Measurements from ENCODE around the gene NTN4.
"Not testable (repeated sequence)": the region's sequence is repeated elsewhere in the genome, so short reads cannot be mapped to it uniquely, and the experiment has no call there.

The NTN4 gene

GRCh38 chr12:95796225-95796981, 5.8 kb upstream of the NTN4 start:
- DNase-seq, result no peak

DNA sequence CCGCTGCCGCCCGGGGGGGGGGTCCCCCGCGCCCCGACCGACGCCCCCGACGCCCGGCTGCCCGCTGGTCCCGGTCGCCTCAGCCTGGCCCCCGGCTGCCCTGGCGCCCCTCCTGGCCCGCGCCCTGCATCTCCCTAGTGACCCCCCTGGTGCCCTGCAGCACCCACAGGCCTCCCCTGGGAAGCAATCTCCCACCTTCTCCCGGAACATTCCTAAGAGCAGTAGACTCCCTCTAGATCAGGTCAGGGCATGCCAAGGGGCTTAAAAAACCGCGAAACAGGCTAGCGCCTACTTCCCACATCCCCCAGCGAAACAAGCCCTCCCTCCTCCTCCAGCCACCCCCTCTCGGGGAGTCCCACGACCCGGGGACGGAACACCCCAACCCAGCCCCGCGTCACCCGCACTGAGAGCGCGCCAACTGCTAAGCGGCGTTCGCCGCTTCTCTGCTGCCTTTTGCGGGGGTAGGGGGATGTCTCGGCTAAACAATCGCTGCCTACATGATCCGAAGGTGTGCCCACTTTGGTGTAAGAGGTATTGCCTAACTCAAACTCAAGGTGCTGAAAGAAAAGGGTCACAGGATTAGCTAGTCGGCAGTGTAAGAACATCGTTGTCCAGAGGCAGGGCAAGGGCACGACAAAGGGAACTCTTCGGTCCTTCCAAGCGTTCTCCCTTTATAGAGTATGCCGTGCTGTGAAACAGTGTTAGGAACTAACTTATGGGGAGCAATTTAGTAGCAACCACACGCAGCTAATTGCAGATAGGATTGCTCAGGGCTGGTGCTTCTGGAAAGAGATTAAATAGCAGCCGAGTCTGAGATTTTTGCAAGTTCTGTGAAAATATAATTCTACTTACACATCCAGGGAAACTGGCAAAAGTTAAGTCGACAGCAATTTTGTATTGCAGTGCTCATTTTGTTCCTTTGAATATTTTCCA, 619 bp upstream of the NTN4 start:
- DNase-seq, result peak; percentile 36

DNA sequence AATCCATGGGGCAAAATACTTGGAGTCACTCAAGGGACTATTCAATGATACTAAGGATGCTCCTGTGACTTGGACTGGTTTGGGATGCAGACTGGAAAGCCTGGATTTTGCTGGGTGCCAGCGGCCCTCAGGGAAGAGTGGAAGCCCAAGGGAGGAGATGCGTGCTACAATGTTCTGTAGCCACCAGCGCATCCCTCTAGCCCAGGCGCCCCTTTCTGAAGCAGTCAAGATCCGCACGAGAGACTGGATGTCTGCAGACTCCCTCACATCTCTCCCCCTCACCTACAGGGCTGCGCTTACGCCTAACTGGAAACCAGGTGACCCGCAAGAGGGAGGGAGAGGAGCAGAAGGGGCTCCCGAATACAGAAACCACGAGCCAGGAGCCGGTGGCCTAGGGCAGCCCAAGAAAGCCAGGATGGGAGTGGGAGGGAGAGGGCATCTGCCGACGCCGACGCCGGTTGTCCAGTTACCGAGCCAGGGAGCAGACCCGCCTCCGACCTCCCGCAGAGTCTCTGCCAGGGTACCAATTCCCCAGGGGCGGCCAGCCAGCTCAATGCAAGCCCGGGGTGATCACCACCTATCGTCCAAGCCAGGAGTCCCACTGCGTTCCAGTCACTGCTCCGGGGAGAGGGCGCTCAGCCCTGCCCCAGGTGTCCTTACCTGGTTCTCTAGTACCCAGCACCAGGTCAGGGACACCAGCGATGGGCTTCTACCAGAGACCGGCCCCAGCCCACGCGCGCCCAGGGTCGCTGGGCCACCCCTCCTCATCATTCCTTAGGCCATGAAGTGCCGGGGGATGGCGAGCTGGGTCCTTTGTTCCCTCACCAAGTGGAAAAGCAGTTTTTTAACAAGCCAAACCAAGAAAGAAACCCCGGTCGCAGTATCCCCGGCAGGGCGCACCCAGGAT, 1.2 kb downstream of the NTN4 start:
- no peak for DNase-seq

GRCh38 chr12:95788637-95789036, 1.9 kb downstream of the NTN4 start:
- DNase-seq, result no peak

- DNase-seq, result no peak
Measured at GRCh38 chr12:95787274-95787818, 3.2 kb downstream of the NTN4 start.

GRCh38 chr12:95784915-95785314, 5.6 kb downstream of the NTN4 start:
- DNase-seq, result no peak

DNA sequence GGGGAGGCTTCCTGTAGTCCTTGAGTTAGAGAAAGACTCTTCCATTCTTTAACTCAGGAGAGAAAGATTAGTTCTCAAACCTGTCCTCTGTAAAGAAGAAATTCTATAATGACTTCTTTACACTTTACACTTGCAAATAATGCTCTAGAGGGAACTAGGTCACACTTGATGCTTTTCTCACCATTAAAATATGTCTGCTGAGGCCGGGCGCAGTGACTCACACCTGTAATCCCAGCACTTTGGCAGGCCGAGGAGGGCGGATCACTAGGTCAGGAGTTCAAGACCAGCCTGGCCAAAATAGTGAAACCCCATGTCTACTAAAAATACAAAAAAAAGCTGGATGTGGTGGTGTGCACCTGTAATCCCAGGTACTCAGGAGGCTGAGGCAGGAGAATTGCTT, 6.3 kb downstream of the NTN4 start:
- no peak for DNase-seq

DNA sequence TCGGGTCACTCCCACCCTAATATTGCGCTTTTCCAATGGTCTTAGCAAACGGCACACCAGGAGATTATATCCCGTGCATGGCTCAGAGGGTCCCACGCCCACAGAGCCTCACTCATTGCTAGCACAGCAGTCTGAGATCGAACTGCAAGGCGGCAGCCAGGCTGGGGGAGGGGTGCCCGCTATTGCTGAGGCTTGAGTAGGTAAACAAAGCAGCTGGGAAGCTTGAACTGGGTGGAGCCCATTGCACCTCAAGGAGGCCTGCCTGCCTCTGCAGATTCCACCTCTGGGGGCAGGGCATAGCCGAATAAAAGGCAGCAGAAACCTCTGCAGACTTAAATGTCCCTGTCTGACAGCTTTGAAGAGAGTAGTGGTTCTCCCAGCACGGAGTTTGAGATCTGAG, 15.1 kb downstream of the NTN4 start:
- not testable (repeated sequence) for DNase-seq

DNA sequence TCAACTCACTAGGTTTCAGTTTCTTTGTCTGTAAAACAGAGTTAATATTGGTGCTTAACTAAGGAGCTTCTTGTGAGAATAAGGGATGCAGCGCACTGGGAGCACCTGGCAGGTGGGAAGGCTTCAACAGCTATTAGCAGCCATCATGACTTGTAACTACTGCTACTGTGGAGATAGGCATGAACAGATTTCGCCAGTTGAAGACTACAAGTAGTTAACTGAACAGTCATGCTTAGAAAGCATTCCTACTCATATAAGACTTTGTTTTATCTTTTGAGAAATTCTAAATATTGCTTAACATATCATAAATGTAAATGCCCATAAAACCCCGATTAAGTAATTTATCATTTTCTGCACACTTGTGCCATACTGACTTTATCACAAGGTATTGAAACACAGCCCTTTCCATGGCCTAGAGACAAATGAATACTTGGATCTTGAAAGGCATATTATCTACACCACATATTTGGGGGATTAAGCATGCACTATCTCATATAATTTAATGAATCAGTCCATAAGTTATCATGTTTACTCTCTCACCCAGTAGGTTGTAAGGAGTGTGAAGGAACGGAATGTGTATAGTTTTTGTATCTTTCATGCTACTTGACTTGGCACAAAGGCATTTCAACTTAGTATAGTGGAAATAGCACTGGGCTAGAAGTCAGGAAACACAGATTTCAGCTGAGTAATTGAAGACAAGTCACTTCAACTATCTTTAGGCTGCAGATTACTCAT, 16.1 kb downstream of the NTN4 start:
- DNase-seq, result no peak

- DNase-seq, result no peak
Measured at GRCh38 chr12:95773320-95773719, 17.2 kb downstream of the NTN4 start.

DNA sequence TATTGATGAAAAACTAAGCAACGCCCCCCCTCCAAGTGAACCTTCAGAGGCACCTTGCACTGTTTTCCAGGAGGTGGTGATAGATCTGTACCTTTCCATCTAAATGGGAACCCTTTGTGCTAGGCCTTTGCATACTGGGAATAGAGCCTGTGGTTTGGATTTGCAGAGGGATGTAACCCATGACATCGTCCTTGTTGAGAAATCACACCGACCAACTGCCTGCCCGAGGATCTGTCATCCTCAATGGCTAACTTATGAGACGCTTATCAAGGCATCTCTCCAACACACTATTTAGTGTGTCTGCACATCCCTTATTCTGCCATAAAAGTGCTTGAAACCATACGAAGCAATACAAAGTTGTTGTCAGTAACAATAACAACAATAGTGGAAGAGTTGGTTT, 22.9 kb downstream of the NTN4 start:
- DNase-seq, result no peak

DNA sequence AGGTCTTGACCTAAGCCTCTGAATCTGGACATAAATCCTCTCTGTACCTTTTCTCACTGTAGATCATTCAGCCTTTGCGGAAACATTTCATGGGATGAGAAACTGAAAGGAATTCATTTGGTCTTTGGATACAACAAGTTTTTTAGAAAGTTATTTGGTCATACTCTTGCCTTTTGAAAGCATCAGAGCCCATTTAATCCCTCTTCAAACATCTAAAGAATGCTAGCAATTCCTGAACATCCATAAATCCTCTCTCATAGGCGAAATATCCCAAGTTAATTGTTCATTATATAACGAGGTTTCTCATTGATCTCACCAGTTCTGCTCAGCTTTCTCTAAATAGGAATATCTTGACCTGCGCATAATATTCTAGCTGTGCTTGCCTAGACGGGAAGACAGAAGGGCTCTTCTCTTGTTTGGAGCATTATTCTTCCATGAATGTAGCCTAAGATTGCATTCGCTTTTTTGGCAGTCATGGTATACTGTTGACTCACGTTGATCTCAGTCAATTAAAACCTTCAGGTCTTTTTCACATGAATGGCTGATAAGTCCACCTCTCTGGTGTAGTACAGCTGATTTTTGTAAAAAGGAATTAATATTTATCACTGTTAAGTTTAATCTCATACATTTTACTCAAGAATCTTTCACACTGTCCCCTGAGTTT, 24.1 kb downstream of the NTN4 start:
- no peak for DNase-seq

DNA sequence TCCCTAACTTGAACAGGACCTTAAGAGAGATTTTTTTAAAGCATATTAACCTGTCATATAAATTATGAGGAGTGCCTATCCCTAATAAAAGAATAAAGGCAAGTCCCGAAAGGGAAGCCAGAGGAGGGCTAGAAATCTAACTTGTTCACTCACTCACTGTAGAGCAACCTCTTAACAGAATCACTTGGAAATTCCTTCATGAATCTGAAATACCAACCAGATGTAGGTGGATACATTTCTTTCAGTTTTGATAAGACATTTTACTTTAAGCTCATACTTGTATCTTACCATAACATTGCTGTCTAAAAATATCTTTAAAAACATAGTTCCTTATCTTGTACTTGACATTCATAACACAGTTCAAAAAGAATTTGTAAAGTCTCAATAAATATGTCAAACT, 25.7 kb downstream of the NTN4 start:
- DNase-seq, result no peak

GRCh38 chr12:95763809-95764253, 26.7 kb downstream of the NTN4 start:
- DNase-seq, result no peak

DNA sequence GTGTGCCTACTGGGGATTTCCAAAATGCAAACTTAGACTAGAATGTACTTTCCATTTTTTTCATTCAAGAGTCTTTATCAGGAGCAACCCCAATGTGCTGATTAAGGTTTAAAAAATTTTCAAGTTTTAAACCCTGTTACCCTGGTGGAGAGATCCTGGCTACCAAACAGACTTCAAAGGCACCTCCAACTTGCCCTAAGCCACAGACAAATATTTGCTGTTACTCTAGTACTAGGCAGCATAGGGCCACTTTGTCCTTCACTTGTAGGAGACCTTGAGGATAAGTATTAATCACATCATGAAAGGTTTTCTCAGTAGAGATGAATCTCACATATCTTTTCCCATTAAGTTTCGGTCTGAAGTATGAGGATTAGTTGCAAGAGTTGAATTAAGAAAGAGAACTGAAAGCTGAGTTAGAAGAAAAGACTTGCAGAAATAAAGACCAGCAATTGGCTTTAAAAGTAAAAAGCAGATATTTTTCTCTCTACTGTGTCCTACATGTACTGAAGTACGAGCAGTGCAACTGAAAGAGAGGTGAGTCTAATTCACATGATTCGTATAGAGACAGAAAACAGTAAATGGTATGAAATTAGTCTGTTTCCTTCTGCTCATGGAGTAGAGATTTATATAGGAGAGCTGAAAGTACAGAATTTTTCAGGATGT, 28.3 kb downstream of the NTN4 start:
- DNase-seq, result no peak

DNA sequence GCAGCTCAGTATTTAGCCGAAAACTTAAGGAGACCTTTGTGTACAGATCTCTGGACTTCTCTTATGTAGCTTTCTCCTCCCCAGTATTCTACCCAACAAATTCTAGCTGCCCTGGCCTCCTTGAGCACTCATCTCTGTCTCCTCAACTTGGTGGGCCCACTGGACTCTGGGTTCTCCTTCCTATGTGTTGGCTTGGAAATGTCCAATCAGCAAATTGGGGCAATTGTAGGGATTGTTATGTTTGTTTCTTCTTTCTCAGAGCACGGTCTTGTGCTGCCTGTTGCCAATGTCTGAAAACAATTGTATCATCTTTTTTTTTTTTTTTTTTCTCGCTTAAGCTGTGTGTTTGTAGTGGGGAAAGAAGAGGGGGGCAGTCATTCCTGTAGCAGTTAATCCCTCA, 30.2 kb downstream of the NTN4 start:
- DNase-seq, result no peak

DNA sequence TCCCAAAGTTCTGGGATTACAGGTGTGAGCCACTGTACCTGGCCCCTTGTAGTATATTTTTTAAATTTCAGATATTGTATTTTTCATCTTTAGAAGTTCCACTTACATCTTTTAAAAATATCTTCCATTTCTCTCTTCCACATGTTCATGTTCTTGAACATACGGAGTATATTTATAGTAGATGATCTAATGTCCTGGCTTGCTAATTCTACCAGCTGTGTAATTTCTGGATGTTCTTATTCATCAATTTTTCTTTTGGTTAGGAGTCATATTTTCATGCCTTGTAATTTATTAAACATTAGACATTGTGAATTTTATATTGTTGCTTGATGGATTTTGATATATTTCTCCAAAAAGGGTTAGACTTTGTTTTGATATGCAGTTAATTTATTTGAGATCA, 30.8 kb downstream of the NTN4 start:
- DNase-seq, result no peak

DNA sequence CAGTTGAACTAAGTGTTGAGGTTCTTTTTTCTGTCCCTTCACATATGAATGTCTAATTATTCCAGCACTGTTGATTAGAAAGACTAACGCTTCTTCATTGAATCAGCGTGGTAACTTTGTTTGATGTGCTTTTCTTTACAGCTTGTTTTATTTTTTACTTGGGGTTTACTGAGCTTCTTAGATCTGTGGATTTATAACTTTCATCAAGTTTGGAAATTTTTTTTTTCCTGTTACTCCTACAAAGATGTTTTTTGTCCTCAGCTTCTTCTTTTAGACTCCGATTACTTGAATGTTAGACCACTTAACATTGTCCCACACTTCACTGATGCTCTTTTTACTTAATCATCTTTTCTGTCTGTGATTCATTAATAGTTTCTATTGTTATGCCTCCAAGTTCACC, 31.5 kb downstream of the NTN4 start:
- DNase-seq, result no peak

DNA sequence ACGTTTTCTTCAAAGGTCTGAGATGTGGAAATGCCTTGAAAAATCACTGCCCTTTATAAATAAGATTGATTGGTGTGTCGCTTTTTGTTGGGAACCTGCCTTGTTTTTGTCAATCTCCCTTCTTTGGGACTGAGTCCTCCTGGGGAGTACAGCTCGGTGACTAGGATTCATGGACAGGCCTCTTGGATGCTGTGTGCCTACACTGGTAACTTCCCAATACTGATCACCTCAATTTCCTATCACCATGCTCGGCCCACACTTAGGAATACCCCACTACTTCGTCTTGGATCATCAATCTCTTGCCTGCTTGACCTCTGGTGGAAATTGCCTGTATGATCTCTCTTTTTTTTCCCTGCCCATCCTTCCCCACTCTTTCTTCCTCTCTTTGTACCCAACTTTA, 34.2 kb downstream of the NTN4 start:
- no peak for DNase-seq

GRCh38 chr12:95755261-95755865, 35.2 kb downstream of the NTN4 start:
- no peak for DNase-seq
